ENCODE measurements around the gene INMT.

The INMT gene

GRCh38 chr7:30751696-30752273 is at the start of gene INMT:
INMT (plus strand) TSS chr7:30752135; CDS start chr7:30752151, 16 bp downstream.
- in situ Hi-C loops (cut with HindIII; ENCODE audit: low pct_unique_long_range_greater_than_20kb, low sequenced_read_pairs), result no loop called here
- no peak for TF ChIP-seq JUND (IDR thresholded peaks at IDR 0.05; ENCODE audit: low read depth)
- no peak for DNase-seq (ENCODE audit: low read depth in 1 of 2, low spot score in 1 of 2)

- DNase-seq (ENCODE audit: low read depth in 1 of 2, low spot score in 1 of 2), result peak in 1 of 2 experiments; percentile 30
- in situ Hi-C loops (cut with HindIII; ENCODE audit: low pct_unique_long_range_greater_than_20kb, low sequenced_read_pairs), result no loop called here
- TF ChIP-seq JUND (IDR thresholded peaks at IDR 0.05; ENCODE audit: low read depth), result no peak
Observed at GRCh38 chr7:30702200-30702599, 49.7 kb upstream of the INMT start.

GRCh38 chr7:30703756-30704155 is 48.2 kb upstream of the INMT start:
- DNase-seq (ENCODE audit: low read depth in 1 of 2, low spot score in 1 of 2), result no peak
- TF ChIP-seq JUND (IDR thresholded peaks at IDR 0.05; ENCODE audit: low read depth), result no peak
- in situ Hi-C loops (cut with HindIII; ENCODE audit: low pct_unique_long_range_greater_than_20kb, low sequenced_read_pairs), result no loop called here

GRCh38 chr7:30705008-30705407 is 46.9 kb upstream of the INMT start:
- no peak for TF ChIP-seq JUND (IDR thresholded peaks at IDR 0.05; ENCODE audit: low read depth)
- DNase-seq (ENCODE audit: low read depth in 1 of 2, low spot score in 1 of 2), result peak; percentile 74 to 81
- in situ Hi-C loops (cut with HindIII; ENCODE audit: low pct_unique_long_range_greater_than_20kb, low sequenced_read_pairs), result no loop called here

- in situ Hi-C loops (cut with HindIII; ENCODE audit: low pct_unique_long_range_greater_than_20kb, low sequenced_read_pairs), result no loop called here
- TF ChIP-seq JUND (IDR thresholded peaks at IDR 0.05; ENCODE audit: low read depth), result no peak
- DNase-seq (ENCODE audit: low read depth in 1 of 2, low spot score in 1 of 2), result no peak
Observed at GRCh38 chr7:30705596-30705995, 46.3 kb upstream of the INMT start.

GRCh38 chr7:30706316-30706715 is 45.6 kb upstream of the INMT start:
- in situ Hi-C loops (cut with HindIII; ENCODE audit: low pct_unique_long_range_greater_than_20kb, low sequenced_read_pairs), result no loop called here
- DNase-seq (ENCODE audit: low read depth in 1 of 2, low spot score in 1 of 2), result no peak
- TF ChIP-seq JUND (IDR thresholded peaks at IDR 0.05; ENCODE audit: low read depth), result no peak

GRCh38 chr7:30706908-30707307 is 45.0 kb upstream of the INMT start:
- in situ Hi-C loops (cut with HindIII; ENCODE audit: low pct_unique_long_range_greater_than_20kb, low sequenced_read_pairs), result no loop called here
- no peak for DNase-seq (ENCODE audit: low read depth in 1 of 2, low spot score in 1 of 2)
- TF ChIP-seq JUND (IDR thresholded peaks at IDR 0.05; ENCODE audit: low read depth), result no peak

GRCh38 chr7:30707391-30708357 is 44.3 kb upstream of the INMT start:
- in situ Hi-C loops (cut with HindIII; ENCODE audit: low pct_unique_long_range_greater_than_20kb, low sequenced_read_pairs), result no loop called here
- no peak for DNase-seq (ENCODE audit: low read depth in 1 of 2, low spot score in 1 of 2)
- no peak for TF ChIP-seq JUND (IDR thresholded peaks at IDR 0.05; ENCODE audit: low read depth)

- in situ Hi-C loops (cut with HindIII; ENCODE audit: low pct_unique_long_range_greater_than_20kb, low sequenced_read_pairs), result no loop called here
- no peak for TF ChIP-seq JUND (IDR thresholded peaks at IDR 0.05; ENCODE audit: low read depth)
- no peak for DNase-seq (ENCODE audit: low read depth in 1 of 2, low spot score in 1 of 2)
Observed at GRCh38 chr7:30708412-30708811, 43.5 kb upstream of the INMT start.

- no peak for DNase-seq (ENCODE audit: low read depth in 1 of 2, low spot score in 1 of 2)
- TF ChIP-seq JUND (IDR thresholded peaks at IDR 0.05; ENCODE audit: low read depth), result no peak
- in situ Hi-C loops (cut with HindIII; ENCODE audit: low pct_unique_long_range_greater_than_20kb, low sequenced_read_pairs), result no loop called here
Observed at GRCh38 chr7:30708983-30709382, 43.0 kb upstream of the INMT start.

GRCh38 chr7:30709549-30709948 is 42.4 kb upstream of the INMT start:
- TF ChIP-seq JUND (IDR thresholded peaks at IDR 0.05; ENCODE audit: low read depth), result no peak
- in situ Hi-C loops (cut with HindIII; ENCODE audit: low pct_unique_long_range_greater_than_20kb, low sequenced_read_pairs), result no loop called here
- no peak for DNase-seq (ENCODE audit: low read depth in 1 of 2, low spot score in 1 of 2)

- DNase-seq (ENCODE audit: low read depth in 1 of 2, low spot score in 1 of 2), result no peak
- in situ Hi-C loops (cut with HindIII; ENCODE audit: low pct_unique_long_range_greater_than_20kb, low sequenced_read_pairs), result no loop called here
- TF ChIP-seq JUND (IDR thresholded peaks at IDR 0.05; ENCODE audit: low read depth), result no peak
Observed at GRCh38 chr7:30710669-30711068, 41.3 kb upstream of the INMT start.

GRCh38 chr7:30713392-30713791 is 38.5 kb upstream of the INMT start:
- in situ Hi-C loops (cut with HindIII; ENCODE audit: low pct_unique_long_range_greater_than_20kb, low sequenced_read_pairs), result no loop called here
- no peak for TF ChIP-seq JUND (IDR thresholded peaks at IDR 0.05; ENCODE audit: low read depth)
- DNase-seq (ENCODE audit: low read depth in 1 of 2, low spot score in 1 of 2), result no peak

All from T47D (cell line).